ENCODE data around the gene SMAD6. TPM values are rescaled to one million over a fixed set of nuclear protein-coding genes. Genes with fewer than 3 reads are reported as not detected.

The SMAD6 gene
- total RNA-seq, 4 donors from 2014 or later, result 59.3 to 118 (median 62.3) TPM

GRCh38 chr15:66701422-66702034 is 508 bp upstream of the SMAD6 start:
- no peak for TF ChIP-seq CTCF (IDR thresholded peaks at IDR 0.05)
- intact Hi-C loops (cut with DNase I), result loop anchor here (5.0 kb wide), 2 partner anchors 71 to 146 kb away; no protein-coding TSS in a partner anchor
- H3K36me3 ChIP-seq, result no peaks in the 10 kb centered on the region
- H3K4me3 ChIP-seq (replicated peaks in 1 of 3), result peak overlapping the region; percentile 45 to 80 (median 51)
- H3K27me3 ChIP-seq, result no peaks in the 10 kb centered on the region
- peaks cover 21 to 27% of the 10 kb centered on the region in 2 donors for H3K4me1 ChIP-seq
- peak; percentile 51 to 59 for DNase-seq
- peak overlapping the region; percentile 78 to 87 (median 82) for H3K27ac ChIP-seq
- H3K9me3 ChIP-seq, result no peaks in the 10 kb centered on the region
- WGBS, 2 donors, result 0 to 1% methylated on average over 5 to 34 of the region's 48 CpGs

- Histone ChIP-seq H3K27ac (peak overlapping the region; percentile 24 to 87 (median 78)), H3K27me3 (no peaks in the 10 kb centered on the region), H3K4me1 (peaks cover 36 to 42% of the 10 kb centered on the region in 2 donors), H3K36me3 (no peaks in the 10 kb centered on the region), H3K4me3 (replicated peaks in 1 of 3) (peak overlapping the region; percentile 18 to 80 (median 72)), H3K9me3 (no peaks in the 10 kb centered on the region)
- TF ChIP-seq POLR2A (IDR thresholded peaks at IDR 0.05) (no peak), CTCF (IDR thresholded peaks at IDR 0.05) (no peak)
- WGBS, 2 donors, result 0% methylated on average over 12 to 18 of the region's 95 CpGs
- intact Hi-C loops (cut with DNase I), result loop anchor here (5.0 kb wide), 2 partner anchors 69 to 144 kb away; no protein-coding TSS in a partner anchor
- peak; percentile 37 to 45 for DNase-seq
Measured at GRCh38 chr15:66702787-66703539, 927 bp downstream of the SMAD6 start.

- no peaks in the 10 kb centered on the region for H3K9me3 ChIP-seq
- H3K36me3 ChIP-seq, result no peaks in the 10 kb centered on the region
- intact Hi-C loops (cut with DNase I), result loop anchor here (5.0 kb wide), 2 partner anchors 69 to 144 kb away; no protein-coding TSS in a partner anchor
- no peaks in the 10 kb centered on the region for H3K27me3 ChIP-seq
- peaks cover 37 to 43% of the 10 kb centered on the region in 2 donors for H3K4me1 ChIP-seq
- peak overlapping the region; percentile 18 to 80 (median 72) for H3K4me3 ChIP-seq (replicated peaks in 1 of 3)
- H3K27ac ChIP-seq, result peak overlapping the region; percentile 24 to 87 (median 78)
- TF ChIP-seq CTCF (IDR thresholded peaks at IDR 0.05) (no peak), POLR2A (IDR thresholded peaks at IDR 0.05) (no peak)
- 0 to 1% methylated on average over 4 to 15 of the region's 59 CpGs for WGBS, 2 donors
- peak; percentile 53 to 59 for DNase-seq
Measured at GRCh38 chr15:66703540-66703941, 1.5 kb downstream of the SMAD6 start.

GRCh38 chr15:66704019-66704802 is 2.2 kb downstream of the SMAD6 start:
- intact Hi-C loops (cut with DNase I), result loop anchor here (5.0 kb wide), 2 partner anchors 68 to 143 kb away; no protein-coding TSS in a partner anchor
- 12 to 13% methylated on average over 7 to 11 of the region's 30 CpGs for WGBS, 2 donors
- Histone ChIP-seq H3K9me3 (no peaks in the 10 kb centered on the region), H3K36me3 (no peaks in the 10 kb centered on the region), H3K27me3 (no peaks in the 10 kb centered on the region), H3K4me3 (replicated peaks in 1 of 3) (peak overlapping the region; percentile 18 to 80 (median 72)), H3K4me1 (peaks cover 42 to 47% of the 10 kb centered on the region in 2 donors), H3K27ac (peak overlapping the region; percentile 78 to 87 (median 87))
- TF ChIP-seq POLR2A (IDR thresholded peaks at IDR 0.05), result no peak
- no peak for TF ChIP-seq CTCF (IDR thresholded peaks at IDR 0.05)
- peak; percentile 23 to 27 for DNase-seq
